ENCODE measurements around the gene PMIS2.
"Not testable (repeated sequence)": the region's sequence is repeated elsewhere in the genome, so short reads cannot be mapped to it uniquely, and the experiment has no call there.

The PMIS2 gene

DNA sequence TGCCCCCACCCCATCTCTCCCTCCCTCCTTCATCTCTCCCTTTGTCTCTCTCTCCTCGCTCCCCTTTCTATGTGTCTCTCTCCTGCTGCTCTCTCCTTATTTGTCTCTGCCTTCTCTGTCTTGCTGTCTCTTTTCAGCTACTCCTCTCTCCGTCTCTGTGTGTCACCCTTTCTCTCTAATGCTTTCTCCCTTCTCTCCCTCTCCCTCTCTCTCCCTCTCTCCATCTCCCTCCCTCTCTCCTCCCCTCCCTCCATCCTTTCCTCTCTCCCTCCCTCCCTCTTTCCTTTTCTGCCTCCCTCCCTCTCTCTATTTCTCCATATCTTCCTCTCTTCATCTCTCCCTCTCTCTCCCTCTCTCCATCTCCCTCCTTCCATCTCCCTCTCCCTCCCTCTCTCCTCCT lies 23.2 kb upstream of the PMIS2 start:
- no peak for ATAC-seq

DNA sequence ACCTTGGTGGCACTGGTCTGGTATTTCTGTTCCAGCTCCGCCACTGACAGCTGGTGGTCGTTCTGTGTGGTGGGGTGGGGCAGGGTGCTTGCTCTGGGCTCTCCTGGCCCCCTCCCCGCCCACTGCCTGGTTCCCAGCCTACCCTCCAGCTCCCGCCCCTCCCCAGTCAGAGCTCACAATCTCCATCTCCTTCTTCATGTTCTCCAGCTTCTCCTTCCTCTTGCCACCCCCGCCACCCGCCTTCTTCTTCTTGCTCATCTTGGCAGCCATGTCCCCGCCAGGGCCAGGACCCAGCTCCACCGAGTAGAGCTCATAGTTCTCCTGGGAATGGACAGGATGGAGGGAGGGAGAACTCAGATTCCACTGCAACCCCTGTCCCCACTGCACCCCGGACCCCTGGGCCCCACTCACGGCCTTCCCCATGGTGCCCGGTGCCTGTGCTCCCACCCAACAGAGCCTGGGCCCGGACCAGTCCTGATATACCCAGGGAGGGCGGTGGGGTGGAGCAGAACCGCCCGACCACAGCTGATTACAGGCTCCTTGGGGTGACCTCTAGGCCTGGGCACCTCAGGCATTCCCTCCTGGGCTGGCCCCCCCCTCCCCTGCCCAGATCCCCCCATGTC lies 22.7 kb upstream of the PMIS2 start, which contains the start of gene ATP4A:
TSS of gene ATP4A (minus strand) at position 452 of the 623 bp plus-strand sequence. CDS start at position 423, 29 bp downstream.
- H3K27me3 Mint-ChIP-seq, result peaks cover 74% of the 10 kb centered on the region
- ATAC-seq (peak; percentile 29), DNase-seq (no peak)
- no peak within 1 kb of the TSS for H3K4me3 Mint-ChIP-seq
- H3K4me1 Mint-ChIP-seq, result peaks cover 6% of the 10 kb centered on the region
- no peaks in the 10 kb centered on the region for H3K9me3 Mint-ChIP-seq
- no peak within 1 kb of the TSS for H3K27ac Mint-ChIP-seq

More for the DNA sequence above, 23.2 kb upstream of the PMIS2 start:
- H3K4me1 Mint-ChIP-seq, result peaks cover 9% of the 10 kb centered on the region
- peaks cover 76% of the 10 kb centered on the region for H3K27me3 Mint-ChIP-seq
- no peak overlapping the region for H3K4me3 Mint-ChIP-seq
- no peak for DNase-seq
- H3K27ac Mint-ChIP-seq, result no peak overlapping the region
- H3K9me3 Mint-ChIP-seq, result no peaks in the 10 kb centered on the region

DNA sequence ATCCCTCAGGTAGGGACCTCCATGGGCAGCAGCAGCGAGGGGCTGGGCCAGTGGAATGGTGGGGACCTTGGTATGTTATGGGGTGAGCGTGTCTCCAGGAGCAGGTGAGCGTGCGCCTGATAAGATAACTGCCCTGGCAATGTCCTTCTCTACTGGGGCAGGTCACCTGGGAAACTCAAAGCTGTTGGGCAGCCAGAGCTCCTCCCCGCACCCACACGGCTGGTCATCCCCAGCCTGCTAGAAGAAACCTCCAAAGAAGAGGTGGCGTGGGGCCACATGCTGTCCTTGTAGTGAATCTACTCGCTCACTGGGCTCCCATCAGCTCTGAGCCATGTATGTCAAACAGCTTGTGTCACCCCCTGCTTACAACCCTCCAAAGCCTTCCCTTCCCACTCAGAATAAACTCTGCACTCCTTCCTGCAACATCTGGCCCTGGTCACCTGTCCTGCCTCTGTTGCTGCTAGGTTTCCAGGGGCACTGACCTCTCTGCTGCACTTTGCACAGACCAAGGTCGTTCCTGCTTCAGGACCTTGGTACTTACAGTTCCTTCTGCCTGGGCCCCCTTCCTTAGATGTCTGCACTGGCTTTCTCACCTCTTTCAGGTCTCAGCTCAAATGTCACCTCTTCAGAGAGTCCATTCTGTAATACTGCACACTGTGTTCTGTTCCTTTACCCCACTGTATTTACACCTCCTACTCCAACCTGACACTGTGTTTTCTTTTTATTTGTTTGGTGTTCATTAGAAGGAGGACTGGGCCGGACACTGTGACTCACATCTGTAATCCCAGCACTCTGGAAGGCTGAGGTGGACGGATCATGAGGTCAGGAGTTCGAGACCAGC lies 20.7 kb upstream of the PMIS2 start:
- DNase-seq (no peak), ATAC-seq (no peak)
- Mint-ChIP-seq H3K27ac (peak overlapping the region in 1 of 2 donors; percentile 9), H3K9me3 (no peaks in the 10 kb centered on the region), H3K27me3 (peaks cover 59% of the 10 kb centered on the region), H3K4me1 (no peaks in the 10 kb centered on the region), H3K4me3 (no peak overlapping the region)

DNA sequence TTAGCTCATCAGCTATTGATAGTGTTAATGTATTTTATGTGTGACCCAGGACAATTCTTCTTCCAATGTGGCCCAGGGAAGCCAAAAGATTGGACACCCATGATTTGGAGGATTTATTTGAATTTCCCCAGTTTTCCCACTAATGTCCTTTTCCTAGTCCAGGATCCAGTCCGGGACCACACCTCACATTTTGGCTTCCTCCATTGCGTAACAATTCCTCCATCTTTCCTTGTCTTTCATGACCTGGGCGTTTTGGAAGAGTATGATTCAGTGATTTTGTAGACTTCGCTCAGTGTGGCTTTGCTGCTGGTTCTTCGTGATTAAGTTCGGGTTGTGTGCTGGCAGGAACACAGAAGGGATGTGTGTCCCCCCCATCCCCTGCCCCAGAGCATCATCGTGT lies 19.2 kb upstream of the PMIS2 start:
- H3K4me1 Mint-ChIP-seq, result no peaks in the 10 kb centered on the region
- ATAC-seq (no peak), DNase-seq (no peak)
- H3K9me3 Mint-ChIP-seq, result no peaks in the 10 kb centered on the region
- no peak overlapping the region for H3K4me3 Mint-ChIP-seq
- H3K27me3 Mint-ChIP-seq, result peaks cover 59% of the 10 kb centered on the region
- H3K27ac Mint-ChIP-seq, result no peak overlapping the region

DNA sequence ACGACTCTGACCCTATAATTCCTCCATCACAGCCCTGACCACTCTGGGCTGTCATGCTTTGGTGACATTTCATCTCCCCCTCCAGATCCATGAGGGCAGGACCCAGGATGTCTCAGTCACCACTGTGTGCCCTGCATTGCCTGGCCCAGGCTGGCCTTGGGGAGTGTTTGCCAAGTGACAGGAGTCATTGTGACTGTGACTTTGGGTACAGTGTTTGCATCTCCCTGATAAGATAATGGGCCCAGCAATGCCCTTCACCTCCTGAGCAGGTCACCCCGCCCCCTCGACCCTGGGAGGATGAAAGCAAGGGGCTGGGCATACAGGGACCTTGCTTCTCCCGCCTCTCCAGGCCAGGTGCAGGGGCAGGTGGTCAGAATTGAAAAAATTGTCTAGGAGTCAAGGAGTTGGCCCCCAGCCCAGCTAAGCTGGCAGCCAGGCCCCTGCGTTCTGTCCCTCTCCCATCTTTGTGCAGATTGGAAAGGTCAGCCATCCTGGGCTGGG lies 16.6 kb upstream of the PMIS2 start:
- peaks cover 40% of the 10 kb centered on the region for H3K27me3 Mint-ChIP-seq
- ATAC-seq (no peak), DNase-seq (no peak)
- no peaks in the 10 kb centered on the region for H3K4me1 Mint-ChIP-seq
- H3K9me3 Mint-ChIP-seq, result no peaks in the 10 kb centered on the region
- no peak overlapping the region for H3K27ac Mint-ChIP-seq
- no peak overlapping the region for H3K4me3 Mint-ChIP-seq

DNA sequence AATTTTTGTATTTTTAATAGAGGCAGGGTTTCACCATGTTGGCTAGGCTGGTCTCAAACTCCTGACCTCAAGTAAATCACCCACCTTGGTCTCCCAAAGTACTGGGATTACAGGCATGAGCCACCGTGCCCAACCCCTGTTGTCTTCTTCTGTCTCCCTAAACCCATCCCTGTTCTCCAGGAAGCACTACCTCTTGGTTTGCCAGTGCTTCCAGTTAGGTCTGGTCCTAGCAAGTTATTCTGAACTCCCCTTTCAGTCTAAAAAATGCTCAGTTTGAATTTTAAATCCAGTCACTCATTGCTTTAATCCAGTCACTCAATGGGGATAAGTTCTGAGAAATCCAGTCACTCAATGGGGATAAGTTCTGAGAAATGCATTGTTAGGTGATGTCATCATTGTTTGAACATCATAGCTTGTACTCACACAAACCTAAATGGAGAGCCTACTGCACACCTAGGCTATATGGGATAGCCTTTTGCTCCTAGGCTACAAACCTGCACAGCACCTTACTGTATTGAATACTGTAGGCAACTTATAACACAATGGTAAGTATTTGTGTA lies 14.5 kb upstream of the PMIS2 start:
- Mint-ChIP-seq H3K27ac (no peak overlapping the region), H3K9me3 (peaks cover 11 to 12% of the 10 kb centered on the region in 2 donors), H3K4me1 (no peaks in the 10 kb centered on the region), H3K27me3 (peaks cover 34% of the 10 kb centered on the region), H3K4me3 (no peak overlapping the region)
- ATAC-seq, result no peak
- no peak for DNase-seq

DNA sequence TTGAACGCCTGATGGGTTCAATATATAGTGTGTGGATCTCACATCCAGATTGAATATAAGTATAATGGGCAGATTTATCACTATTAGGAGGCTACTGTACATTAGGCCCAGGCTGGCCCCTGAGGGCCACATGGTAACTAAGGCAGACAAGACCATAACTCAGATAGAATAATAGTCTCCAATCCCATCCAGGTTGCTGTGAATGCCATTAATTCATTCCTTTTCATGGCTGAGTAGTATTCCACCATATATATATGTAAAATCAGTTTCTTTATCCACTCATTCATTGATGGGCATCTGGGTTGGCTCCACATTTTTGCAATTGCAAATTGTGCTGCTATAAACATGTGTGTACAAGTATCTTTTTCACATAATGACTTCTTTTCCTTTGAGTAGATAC lies 8.1 kb upstream of the PMIS2 start:
- no peak overlapping the region for H3K4me3 Mint-ChIP-seq
- peaks cover 18 to 23% of the 10 kb centered on the region in 2 donors for H3K9me3 Mint-ChIP-seq
- no peak for ATAC-seq
- H3K4me1 Mint-ChIP-seq, result no peaks in the 10 kb centered on the region
- H3K27me3 Mint-ChIP-seq, result peaks cover 13% of the 10 kb centered on the region
- no peak for DNase-seq
- H3K27ac Mint-ChIP-seq, result no peak overlapping the region

DNA sequence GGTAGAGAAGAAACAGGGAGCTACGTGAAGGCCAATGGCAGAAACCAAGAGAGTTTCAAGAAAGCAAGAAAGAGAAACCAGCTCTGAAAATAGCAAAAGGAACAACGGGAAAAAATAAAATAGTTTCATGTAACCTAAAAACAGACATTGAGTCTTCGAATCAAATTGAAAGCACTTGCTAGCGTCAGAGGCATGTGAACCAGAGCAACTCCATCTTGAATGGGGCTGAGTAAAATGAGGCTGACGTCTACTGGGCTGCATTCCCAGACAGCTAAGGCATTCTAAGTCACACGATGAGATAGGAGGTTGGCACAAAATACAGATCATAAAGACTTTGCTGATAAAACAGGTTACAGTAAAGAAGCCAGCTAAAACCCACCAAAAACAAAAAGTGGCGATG lies 7.3 kb upstream of the PMIS2 start:
- Mint-ChIP-seq H3K4me3 (no peak overlapping the region), H3K4me1 (no peaks in the 10 kb centered on the region), H3K27ac (no peak overlapping the region), H3K9me3 (peaks cover 18 to 23% of the 10 kb centered on the region in 2 donors), H3K27me3 (peaks cover 21% of the 10 kb centered on the region)
- DNase-seq (no peak), ATAC-seq (no peak)

DNA sequence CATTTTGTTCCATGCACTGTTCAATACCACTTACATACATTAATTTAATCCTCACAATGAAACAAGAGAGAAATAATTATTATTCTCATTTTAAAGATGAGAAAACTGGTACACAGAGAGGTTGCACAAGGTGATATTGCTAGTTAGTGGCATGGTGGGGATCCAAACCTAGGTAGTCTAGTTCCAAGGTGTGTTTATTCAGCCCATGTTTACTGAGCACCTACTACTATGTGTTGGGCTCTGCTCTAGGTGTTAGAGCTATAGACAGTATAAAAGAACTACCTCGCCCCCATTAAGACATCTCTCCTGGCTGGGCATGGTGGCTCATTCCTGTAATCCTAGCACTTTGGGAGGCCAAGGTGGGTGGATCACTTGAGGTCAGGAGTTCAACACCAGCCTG lies 3.2 kb upstream of the PMIS2 start:
- DNase-seq, result no peak
- Mint-ChIP-seq H3K9me3 (no peaks in the 10 kb centered on the region), H3K27me3 (peaks cover 35% of the 10 kb centered on the region), H3K4me3 (no peak overlapping the region), H3K4me1 (no peaks in the 10 kb centered on the region), H3K27ac (no peak overlapping the region)
- ATAC-seq, result no peak

DNA sequence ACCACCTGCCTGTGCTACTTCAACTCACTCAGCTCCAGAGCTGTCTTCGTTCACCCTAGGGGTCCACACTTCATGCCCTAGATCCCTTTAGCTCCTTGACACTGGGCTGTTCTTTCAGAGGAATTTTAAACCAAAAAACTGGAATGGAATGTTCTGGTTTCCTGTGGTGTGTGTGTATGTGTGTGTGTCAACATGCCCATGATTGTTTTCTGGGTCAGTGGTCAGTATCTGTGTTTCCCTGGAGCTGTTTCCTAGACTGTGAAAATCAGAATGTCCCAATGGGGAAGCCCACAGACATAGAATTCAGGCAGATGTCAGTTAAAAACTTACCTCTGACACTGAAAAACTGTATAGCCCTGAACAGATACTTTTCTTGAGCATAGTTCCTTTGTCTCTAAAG lies 1.3 kb downstream of the PMIS2 start:
- ATAC-seq, result no peak

DNA sequence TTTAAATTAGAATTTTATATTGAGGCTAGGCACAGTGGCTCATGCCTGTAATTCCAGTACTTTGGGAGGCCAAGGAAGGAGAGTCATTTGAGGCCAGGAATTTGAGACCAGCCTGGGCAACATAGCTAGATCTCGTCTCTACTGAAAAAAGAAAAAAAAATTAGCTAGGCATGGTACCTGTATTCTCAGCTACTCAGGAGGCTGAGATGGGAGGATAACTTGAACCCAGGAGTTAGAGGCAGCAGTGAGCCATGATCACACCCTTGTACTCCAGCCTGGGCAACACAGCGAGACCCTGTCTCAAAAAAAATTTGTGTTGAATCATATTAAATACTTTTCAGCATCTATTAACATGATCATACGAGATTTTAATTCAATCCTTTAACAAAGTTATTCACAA lies 4.9 kb downstream of the PMIS2 start:
- DNase-seq (no peak), ATAC-seq (no peak)
- Mint-ChIP-seq H3K27me3 (peaks cover 24% of the 10 kb centered on the region), H3K4me3 (no peak overlapping the region), H3K27ac (no peak overlapping the region), H3K4me1 (no peaks in the 10 kb centered on the region), H3K9me3 (no peaks in the 10 kb centered on the region)

More for the DNA sequence above, 1.3 kb downstream of the PMIS2 start:
- H3K9me3 Mint-ChIP-seq, result no peaks in the 10 kb centered on the region
- no peak overlapping the region for H3K4me3 Mint-ChIP-seq
- H3K27me3 Mint-ChIP-seq, result peaks cover 36% of the 10 kb centered on the region
- H3K27ac Mint-ChIP-seq, result no peak overlapping the region
- no peaks in the 10 kb centered on the region for H3K4me1 Mint-ChIP-seq
- DNase-seq, result no peak

DNA sequence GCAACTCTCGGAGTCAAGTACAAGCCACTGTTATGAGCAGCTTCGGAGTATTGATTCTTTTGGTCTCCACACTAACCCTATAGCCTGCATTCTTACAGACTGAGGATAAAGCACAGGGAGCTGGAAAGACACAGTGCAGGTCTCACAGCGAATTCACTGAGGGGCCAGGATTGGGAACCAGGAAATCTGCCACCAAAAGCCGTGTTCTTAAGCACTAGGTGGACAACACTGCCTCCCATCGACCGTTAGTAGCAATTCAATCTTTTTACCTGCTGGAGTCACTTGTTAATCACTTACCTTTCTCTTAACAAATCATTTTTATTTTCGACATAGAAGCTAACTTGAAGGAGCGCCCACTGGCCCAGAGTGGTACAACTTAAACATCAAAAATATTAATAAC lies 6.3 kb downstream of the PMIS2 start:
- Mint-ChIP-seq H3K9me3 (no peaks in the 10 kb centered on the region), H3K4me1 (peaks cover 10% of the 10 kb centered on the region), H3K4me3 (no peak overlapping the region), H3K27me3 (peaks cover 14% of the 10 kb centered on the region), H3K27ac (no peak overlapping the region)
- no peak for ATAC-seq
- no peak for DNase-seq

DNA sequence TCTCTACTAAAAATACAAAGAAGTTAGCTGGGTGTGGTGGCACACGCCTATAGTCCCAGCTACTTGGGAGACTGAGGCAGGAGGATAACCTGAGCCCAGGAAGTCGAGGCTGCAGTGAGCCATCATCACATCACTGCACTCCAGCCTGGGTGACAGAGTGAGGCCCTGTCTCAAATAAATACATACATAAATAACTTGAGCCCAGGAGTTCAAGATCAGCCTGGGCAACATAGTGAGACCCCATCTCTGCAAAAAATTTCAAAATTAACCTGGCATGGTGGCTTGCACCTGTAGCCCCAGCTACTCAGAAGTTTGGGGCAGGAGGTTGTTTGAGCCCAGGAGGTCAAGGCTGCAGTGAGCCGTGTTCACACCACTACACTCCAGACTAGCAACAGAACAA lies 9.1 kb downstream of the PMIS2 start:
- H3K4me3 Mint-ChIP-seq, H3K9me3 Mint-ChIP-seq, H3K27ac Mint-ChIP-seq, ATAC-seq, DNase-seq: not testable (repeated sequence)
- H3K4me1 Mint-ChIP-seq, result peaks cover 10% of the 10 kb centered on the region
- H3K27me3 Mint-ChIP-seq, result peaks cover 14% of the 10 kb centered on the region

DNA sequence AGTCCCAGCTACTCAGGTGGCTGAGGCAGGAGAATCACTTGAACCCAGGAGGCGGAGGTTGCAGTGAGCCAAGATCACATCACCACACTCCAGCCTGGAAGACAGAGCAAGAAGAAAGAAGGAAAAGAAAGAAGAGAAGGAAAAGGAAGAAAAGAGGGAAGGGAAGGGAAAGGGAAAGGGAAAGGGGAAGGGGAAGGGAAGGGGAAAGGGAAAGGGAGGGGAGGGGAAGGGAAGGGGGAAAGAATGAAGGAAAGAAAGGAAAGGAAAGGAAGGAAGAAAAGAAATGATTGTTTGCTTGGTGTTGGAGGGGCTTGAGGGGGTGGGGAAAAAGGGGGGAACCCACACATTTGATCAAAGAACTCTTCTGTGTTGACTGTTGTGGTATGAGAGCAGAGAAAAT lies 10.0 kb downstream of the PMIS2 start:
- no peak for ATAC-seq
- H3K4me3 Mint-ChIP-seq, result no peak overlapping the region
- peaks cover 10% of the 10 kb centered on the region for H3K4me1 Mint-ChIP-seq
- no peak for DNase-seq
- no peaks in the 10 kb centered on the region for H3K9me3 Mint-ChIP-seq
- H3K27ac Mint-ChIP-seq, result no peak overlapping the region
- H3K27me3 Mint-ChIP-seq, result peaks cover 14% of the 10 kb centered on the region

DNA sequence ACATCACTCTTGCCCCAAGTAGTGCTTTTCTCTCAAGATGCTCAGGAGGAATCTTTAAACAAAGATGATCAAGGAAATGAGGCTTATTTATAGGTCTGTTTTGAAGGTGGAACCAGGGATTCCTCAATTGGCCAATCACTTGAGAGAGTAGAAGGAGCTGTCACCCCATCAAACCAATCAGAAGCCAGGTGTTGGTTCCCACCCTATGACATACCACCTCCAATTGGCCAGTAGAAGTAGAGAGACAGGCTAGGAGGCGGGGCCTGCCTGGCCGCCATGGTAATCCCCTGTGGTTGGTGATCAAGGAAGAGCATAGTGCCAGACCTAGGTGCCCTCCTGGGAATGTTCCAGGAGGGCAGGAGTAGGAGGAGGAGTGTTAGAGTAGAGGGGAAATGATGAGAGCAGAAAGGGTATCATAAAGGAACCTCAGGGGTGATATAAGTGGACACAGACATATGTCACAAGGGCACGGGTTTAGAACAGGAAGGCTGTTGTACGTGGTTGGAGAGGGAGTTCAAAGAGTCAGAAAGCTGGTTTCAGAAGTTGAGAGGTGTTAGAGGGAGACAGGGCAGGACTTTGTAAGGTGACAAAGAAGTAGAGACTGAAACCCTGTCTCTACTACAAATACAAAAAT lies 10.5 kb downstream of the PMIS2 start:
- Mint-ChIP-seq H3K4me1 (peaks cover 10% of the 10 kb centered on the region), H3K4me3 (peak overlapping the region; percentile 39 to 53), H3K9me3 (no peaks in the 10 kb centered on the region), H3K27me3 (peaks cover 14% of the 10 kb centered on the region), H3K27ac (peak overlapping the region in 1 of 2 donors; percentile 88)
- DNase-seq (peak; percentile 25 to 38), ATAC-seq (peak; percentile 90)
